PFSK-1 (cell line): Measurements from ENCODE around the gene ATAD3C.
A peak's percentile ranks its signal among the peaks of the same experiment; 100 is the strongest.

ENCODE experiments used
- FOXP2 ChIP-seq: optimal IDR thresholded peaks from 2 replicates; pipeline ENCODE3; 2011; ENCODE audit warnings: borderline replicate concordance, control low read depth, inconsistent platforms; ENCODE audit not compliant: insufficient read depth; ENCODE audit errors: extremely low read length, extremely low read depth
- POLR2AphosphoS5 ChIP-seq: IDR thresholded peaks from 2 replicates; pipeline ENCODE4 v1.6.1; 2012; ENCODE audit warnings: low read depth, mild to moderate bottlenecking, control low read depth, low read length, moderate library complexity
- SIN3A ChIP-seq: IDR thresholded peaks from 2 replicates; pipeline ENCODE4 v1.6.1; 2012; ENCODE audit warnings: mild to moderate bottlenecking, low read length, moderate library complexity, borderline replicate concordance; ENCODE audit not compliant: insufficient read depth
- TAF1 ChIP-seq: IDR thresholded peaks from 2 replicates; pipeline ENCODE4 v1.6.1; 2012; ENCODE audit warnings: low read length, control low read depth, borderline replicate concordance; ENCODE audit not compliant: insufficient read depth
- TF ChIP-seq, protein P1 (sequence below), 2 experiments: IDR thresholded peaks; 2 replicates each; pipeline versions ENCODE4 v1.6.1 to v1.8.0; 2011 to 2012; ENCODE audit warnings: low read depth in 2 of 2, low read length in 2 of 2, control low read depth in 1 of 2, inconsistent platforms in 1 of 2, mild to moderate bottlenecking in 1 of 2, moderate library complexity in 1 of 2; ENCODE audit not compliant: insufficient read depth in 1 of 2

ATAD3C gene

DNA sequence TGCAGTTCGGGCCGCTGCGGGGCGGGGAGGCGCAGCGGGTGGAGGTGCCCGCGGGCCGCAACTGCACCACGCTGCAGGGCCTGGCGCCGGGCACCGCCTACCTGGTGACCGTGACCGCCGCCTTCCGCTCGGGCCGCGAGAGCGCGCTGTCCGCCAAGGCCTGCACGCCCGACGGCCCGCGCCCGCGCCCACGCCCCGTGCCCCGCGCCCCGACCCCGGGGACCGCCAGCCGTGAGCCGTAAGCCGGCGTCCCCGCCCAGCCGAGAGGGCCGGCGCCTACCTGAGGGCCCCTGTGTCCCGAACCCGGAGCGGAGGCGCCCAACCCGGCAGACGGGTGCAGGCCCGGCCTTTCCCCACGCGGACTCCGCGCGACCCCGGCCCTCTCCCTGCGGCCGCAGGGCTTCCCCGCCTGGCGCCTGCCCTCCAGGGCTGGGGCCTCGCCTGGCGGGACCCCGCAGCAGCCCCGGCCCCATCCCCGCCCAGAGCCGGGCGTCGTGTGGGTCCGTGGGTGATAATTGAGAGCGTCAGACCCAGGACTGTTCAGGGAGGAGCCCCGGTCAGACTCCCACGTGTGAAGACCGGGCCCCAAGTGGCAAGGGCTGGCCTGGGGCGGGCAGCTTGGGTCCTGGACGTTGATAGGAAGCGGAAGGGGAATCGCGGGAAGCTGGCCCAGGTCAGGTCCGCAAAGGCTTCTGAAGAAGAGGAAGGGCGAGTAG lies 9.8 kb upstream of the ATAD3C start:
- TF ChIP-seq, protein P1, sequence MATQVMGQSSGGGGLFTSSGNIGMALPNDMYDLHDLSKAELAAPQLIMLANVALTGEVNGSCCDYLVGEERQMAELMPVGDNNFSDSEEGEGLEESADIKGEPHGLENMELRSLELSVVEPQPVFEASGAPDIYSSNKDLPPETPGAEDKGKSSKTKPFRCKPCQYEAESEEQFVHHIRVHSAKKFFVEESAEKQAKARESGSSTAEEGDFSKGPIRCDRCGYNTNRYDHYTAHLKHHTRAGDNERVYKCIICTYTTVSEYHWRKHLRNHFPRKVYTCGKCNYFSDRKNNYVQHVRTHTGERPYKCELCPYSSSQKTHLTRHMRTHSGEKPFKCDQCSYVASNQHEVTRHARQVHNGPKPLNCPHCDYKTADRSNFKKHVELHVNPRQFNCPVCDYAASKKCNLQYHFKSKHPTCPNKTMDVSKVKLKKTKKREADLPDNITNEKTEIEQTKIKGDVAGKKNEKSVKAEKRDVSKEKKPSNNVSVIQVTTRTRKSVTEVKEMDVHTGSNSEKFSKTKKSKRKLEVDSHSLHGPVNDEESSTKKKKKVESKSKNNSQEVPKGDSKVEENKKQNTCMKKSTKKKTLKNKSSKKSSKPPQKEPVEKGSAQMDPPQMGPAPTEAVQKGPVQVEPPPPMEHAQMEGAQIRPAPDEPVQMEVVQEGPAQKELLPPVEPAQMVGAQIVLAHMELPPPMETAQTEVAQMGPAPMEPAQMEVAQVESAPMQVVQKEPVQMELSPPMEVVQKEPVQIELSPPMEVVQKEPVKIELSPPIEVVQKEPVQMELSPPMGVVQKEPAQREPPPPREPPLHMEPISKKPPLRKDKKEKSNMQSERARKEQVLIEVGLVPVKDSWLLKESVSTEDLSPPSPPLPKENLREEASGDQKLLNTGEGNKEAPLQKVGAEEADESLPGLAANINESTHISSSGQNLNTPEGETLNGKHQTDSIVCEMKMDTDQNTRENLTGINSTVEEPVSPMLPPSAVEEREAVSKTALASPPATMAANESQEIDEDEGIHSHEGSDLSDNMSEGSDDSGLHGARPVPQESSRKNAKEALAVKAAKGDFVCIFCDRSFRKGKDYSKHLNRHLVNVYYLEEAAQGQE (IDR thresholded peaks at IDR 0.05; ENCODE audit: insufficient read depth in 1 of 2, low read depth in 2 of 2, low read length in 2 of 2) = no peak
- TF ChIP-seq FOXP2 = no peak
- no peak for TF ChIP-seq TAF1
- no peak for TF ChIP-seq POLR2AphosphoS5
- no peak for TF ChIP-seq SIN3A

DNA sequence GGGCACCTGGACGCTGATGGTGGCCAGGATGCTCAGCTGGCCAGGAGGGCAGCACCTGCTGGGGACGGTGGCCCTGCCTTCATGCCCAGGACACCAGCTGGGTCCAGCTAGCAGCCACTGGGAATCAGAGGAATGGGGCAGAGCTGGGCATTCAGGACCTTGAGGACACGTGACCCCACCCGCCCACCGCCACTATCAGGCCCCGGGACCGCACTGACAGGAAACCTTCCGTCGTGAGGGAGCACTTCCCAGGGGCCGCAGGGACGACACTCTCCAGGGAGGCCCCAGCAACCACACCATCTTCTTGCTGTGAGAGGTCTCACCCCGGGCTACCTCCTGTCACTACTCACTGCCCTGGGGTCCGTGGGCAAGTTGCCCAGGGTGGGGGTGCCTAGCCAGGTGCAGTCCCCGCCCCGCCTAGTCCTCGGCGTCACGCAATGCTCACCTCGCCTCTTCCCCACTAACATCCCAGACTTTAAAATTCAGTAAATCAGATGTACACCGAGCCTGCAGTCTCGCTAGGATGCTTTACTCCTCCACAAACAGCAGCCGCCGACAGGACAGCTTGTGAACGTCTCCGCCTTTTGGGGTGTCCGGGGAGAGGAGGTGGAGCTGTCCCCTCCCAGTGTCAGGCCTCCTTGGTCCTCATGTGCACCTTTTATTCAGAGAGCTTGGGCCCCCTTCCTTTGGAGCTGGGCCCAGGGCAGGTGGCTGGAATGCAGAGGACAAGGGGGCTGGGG lies 9.1 kb upstream of the ATAD3C start:
- TF ChIP-seq POLR2AphosphoS5 (no peak), FOXP2 (no peak), TAF1 (no peak), SIN3A (no peak)
- TF ChIP-seq, protein P1 (IDR thresholded peaks at IDR 0.05; ENCODE audit: insufficient read depth in 1 of 2, low read depth in 2 of 2, low read length in 2 of 2) = no peak

DNA sequence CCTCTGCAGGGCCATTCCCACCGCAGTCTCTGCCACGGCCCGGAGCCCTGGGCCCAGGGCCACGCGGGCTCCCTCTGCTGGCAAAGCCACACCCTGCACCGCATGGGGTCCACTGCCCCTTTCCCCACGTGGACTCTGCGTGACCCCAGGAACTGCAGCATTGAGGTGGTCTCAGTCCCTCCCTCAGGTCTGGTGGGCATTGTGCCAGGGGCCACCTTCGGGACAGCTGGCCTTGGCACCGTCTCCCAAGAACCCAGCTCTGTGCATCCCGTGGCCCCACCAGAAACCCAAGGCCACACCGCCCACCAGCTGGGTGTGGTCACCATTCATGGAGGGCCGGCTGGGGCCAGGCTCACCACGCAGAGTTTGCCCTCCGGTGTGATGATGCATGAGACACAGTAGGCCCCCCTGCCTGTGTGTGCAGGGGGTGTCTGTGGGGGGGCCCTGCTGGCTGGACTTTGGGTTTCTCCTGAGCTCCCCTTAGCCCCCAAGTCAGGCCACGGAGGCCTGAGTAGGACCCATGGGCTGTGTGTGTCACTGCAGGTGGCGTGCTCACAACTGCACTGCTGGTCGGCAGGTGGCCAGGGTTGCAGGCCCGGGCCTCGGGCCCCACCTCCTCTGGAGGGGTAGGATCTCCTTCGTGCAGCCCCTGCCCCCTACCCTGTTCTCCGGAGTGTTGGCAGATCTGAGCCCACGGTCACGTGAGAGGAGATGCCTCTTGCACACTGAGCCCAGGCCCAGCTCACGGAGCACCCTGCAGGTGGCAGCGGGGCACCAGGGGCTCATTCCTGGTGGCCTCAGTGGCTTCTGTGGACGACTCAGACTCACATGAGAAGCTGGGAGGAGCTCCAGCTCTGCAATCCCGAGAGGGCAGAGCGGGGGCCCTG lies 8.2 kb upstream of the ATAD3C start:
- TF ChIP-seq SIN3A (no peak), POLR2AphosphoS5 (0 out of 2 replicates have a peak, but pooled peaks have one; percentile 29)

DNA sequence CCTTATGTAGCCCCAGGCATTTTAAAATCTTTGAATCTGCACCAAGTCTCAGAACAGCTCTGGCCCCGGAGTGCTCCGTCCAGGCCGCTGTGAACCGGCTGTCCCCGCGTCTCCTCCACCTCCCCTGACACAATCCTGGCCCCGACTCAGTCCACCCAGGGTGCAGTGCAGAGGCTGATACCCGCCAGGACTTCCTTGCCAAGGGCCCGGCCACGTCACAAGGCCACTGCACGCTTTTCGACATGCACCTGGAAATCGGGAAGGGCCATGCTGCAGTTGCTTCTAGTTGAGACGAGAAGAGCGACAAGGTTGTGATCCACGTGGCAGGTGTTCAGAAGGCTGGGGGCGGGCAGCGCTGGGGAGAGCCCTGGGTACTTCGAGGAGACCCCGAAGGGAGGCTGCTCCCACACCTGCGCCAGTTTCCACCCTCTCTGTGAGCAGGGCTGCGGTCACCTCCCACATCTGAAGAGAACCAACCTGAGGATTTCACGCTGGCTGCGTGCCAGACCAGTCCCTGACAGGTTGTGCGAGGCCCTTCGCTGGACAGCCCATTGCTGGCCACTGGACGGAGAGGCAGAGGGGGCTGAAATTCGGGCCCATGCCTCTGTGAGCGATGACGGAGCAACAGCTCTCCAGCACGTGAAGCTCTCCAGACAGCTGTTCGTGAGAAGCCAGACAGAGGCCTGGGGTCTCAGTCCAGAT lies 7.3 kb upstream of the ATAD3C start:
- TF ChIP-seq, protein P1 (IDR thresholded peaks at IDR 0.05; ENCODE audit: insufficient read depth in 1 of 2, low read depth in 2 of 2, low read length in 2 of 2) = no peak
- no peak for TF ChIP-seq TAF1
- no peak for TF ChIP-seq FOXP2

DNA sequence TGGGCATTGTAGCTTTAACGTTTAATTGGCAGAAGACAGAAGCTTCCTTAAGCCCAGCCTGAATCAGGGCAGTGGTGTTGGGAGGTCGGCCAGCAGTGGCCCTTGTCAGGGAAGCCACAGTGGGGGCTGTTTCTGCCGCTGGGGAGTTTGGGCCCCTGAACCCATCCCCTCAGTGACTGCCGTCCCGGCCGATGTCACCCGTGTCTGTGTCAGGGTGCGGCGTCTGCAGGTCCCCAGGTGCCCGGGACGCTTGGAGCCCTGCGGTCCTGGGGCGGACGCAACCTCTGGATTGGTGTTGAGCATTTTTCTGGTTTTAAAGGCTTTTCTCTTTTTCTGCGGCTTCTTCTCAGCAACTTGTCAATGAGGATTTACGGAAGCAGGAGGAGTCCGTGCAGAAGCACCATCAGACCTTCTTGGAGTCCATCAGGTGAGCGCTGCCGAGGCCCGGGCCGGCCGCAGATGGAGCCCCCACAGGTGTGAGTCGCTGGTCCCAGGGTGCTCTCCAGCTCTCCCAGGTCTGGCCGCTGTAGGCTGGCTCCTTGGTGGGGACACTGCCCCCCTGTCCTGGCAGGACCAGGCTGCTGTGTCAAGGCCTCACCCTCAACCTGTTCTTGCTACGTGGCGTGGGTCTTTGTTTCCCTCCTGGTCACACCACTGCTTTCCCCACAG lies 2.3 kb downstream of the ATAD3C start:
- TF ChIP-seq TAF1 (no peak), FOXP2 (no peak), SIN3A (no peak), POLR2AphosphoS5 (no peak)
- TF ChIP-seq, protein P1 (IDR thresholded peaks at IDR 0.05; ENCODE audit: insufficient read depth in 1 of 2, low read depth in 2 of 2, low read length in 2 of 2) = no peak
